WERI-Rb-1 (cell line): ENCODE measurements around the gene TMEM131L.

Source experiments
- DNase-seq: peaks from one replicate; pipeline ENCODE4 v3.0.0-alpha.2; 2020
- H3K27ac ChIP-seq: fragments of 250-450 bp; sonication (Bioruptor Pico); 2 replicates; pipeline ENCODE4 v1.5.1; 2020; ENCODE audit warnings: mild to moderate bottlenecking, moderate library complexity
- H3K27me3 ChIP-seq: fragments of 250-450 bp; sonication (Bioruptor Pico); 2 replicates; pipeline ENCODE4 v1.5.1; 2021; ENCODE audit warnings: mild to moderate bottlenecking, low read depth, moderate library complexity; ENCODE audit not compliant: insufficient read depth, severe bottlenecking
- H3K36me3 ChIP-seq: fragments of 250-450 bp; sonication (Bioruptor Pico); 2 replicates; pipeline ENCODE4 v1.5.1; 2020; ENCODE audit warnings: mild to moderate bottlenecking, moderate library complexity
- H3K4me3 ChIP-seq: 2 replicates; pipeline ENCODE4 v1.5.1; 2011; ENCODE audit warnings: low read depth, mild to moderate bottlenecking, control low read depth, low read length
- H3K9me3 ChIP-seq: fragments of 250-450 bp; sonication (Bioruptor Pico); 2 replicates; pipeline ENCODE4 v1.5.1; 2021; ENCODE audit warnings: mild to moderate bottlenecking, moderate library complexity; ENCODE audit not compliant: severe bottlenecking
- CTCF ChIP-seq: IDR thresholded peaks from 2 replicates; pipeline ENCODE4 v1.5.1; 2011; ENCODE audit warnings: low read depth, mild to moderate bottlenecking, control low read depth, inconsistent platforms, low read length

Gene TMEM131L

DNA sequence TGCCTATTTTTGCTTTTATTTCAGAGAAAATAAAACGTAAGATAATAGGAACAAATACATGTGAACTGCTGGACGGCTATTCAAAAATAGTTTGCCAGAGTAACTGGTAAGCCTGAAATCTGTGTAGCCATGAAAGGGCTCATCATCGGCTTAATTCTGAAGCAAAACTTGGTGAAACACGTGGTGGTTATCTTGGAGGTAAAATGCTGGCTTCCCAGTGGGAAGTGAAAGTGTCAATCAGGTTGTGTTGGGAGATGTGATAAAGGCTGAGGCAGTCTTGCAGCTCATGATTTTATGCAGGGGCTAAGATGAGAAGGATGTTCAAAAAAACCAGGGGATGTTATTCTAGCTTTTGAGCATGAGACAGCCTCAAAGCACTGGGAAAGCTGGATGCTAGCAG is 181.8 kb downstream of the TMEM131L start:
- no peak for TF ChIP-seq CTCF
- Histone ChIP-seq H3K27me3 (no peaks in the 10 kb centered on the region), H3K27ac (no peak overlapping the region), H3K36me3 (no peaks in the 10 kb centered on the region), H3K4me3 (no peak overlapping the region), H3K9me3 (peaks cover 2% of the 10 kb centered on the region)
- no peak for DNase-seq

GRCh38 chr4:153649572-153649991 is 183.4 kb downstream of the TMEM131L start:
- Histone ChIP-seq H3K36me3 (no peaks in the 10 kb centered on the region), H3K27ac (no peak overlapping the region), H3K27me3 (no peaks in the 10 kb centered on the region), H3K9me3 (peaks cover 2% of the 10 kb centered on the region), H3K4me3 (no peak overlapping the region)
- TF ChIP-seq CTCF: peak; percentile 50
- peak; percentile 31 for DNase-seq

GRCh38 chr4:153651116-153651515 is 185.0 kb downstream of the TMEM131L start:
- TF ChIP-seq CTCF: no peak
- DNase-seq: no peak

GRCh38 chr4:153651587-153651986 is 185.4 kb downstream of the TMEM131L start:
- DNase-seq: no peak
- Histone ChIP-seq H3K36me3 (no peaks in the 10 kb centered on the region), H3K27me3 (no peaks in the 10 kb centered on the region), H3K27ac (no peak overlapping the region), H3K4me3 (no peak overlapping the region), H3K9me3 (no peaks in the 10 kb centered on the region)
- no peak for TF ChIP-seq CTCF

More at GRCh38 chr4:153651116-153651515, 185.0 kb downstream of the TMEM131L start:
- Histone ChIP-seq H3K9me3 (no peaks in the 10 kb centered on the region), H3K27ac (no peak overlapping the region), H3K4me3 (no peak overlapping the region), H3K27me3 (no peaks in the 10 kb centered on the region), H3K36me3 (no peaks in the 10 kb centered on the region)

GRCh38 chr4:153652051-153652784 is 186.1 kb downstream of the TMEM131L start:
- no peak for TF ChIP-seq CTCF
- H3K4me3 ChIP-seq: no peak overlapping the region

More at GRCh38 chr4:153652051-153652784, 186.1 kb downstream of the TMEM131L start:
- DNase-seq: no peak
- H3K27ac ChIP-seq: no peak overlapping the region
- no peaks in the 10 kb centered on the region for H3K27me3 ChIP-seq
- H3K9me3 ChIP-seq: no peaks in the 10 kb centered on the region
- no peaks in the 10 kb centered on the region for H3K36me3 ChIP-seq
